IMR-90 (cell line): ENCODE data around the gene BBS1. TPM values are rescaled to one million over a fixed set of nuclear protein-coding genes. Genes with fewer than 3 reads are reported as not detected.

Experiments
- ATAC-seq: fragments of 200-7000 bp; cut with Tn5 transposase; 2 replicates; pipeline ENCODE4 v1.9.1; 2020; ENCODE audit warnings: low read depth, mild to moderate bottlenecking, moderate library complexity
- BruUV-seq: library from RNA; stranded (reverse); fragments of 400-500 nt; replicated peaks from 2 replicates; lab custom pipeline; 2021; lab: Mats Ljungman, UMichigan
- CTCF ChIA-PET: fragments of 300-600 bp; formaldehyde crosslinking; extraction: SDS; loops from one replicate; lab custom pipeline; 2021; ENCODE audit warnings: antibody characterized with exemption; lab: Yijun Ruan, JAX
- POLR2A ChIA-PET: fragments of 300-600 bp; sonication (Branson Sonifier 250); formaldehyde crosslinking; loops from one replicate; lab custom pipeline; 2022; ENCODE audit warnings: antibody characterized with exemption; ENCODE audit not compliant: unreplicated experiment; lab: Charles Lee
- DNase-seq: peaks from one replicate; pipeline ENCODE4 v3.0.0; 2013
- H2AFZ ChIP-seq: replicated peaks from 2 replicates; pipeline ENCODE3; 2013; ENCODE audit warnings: low read length, mild to moderate bottlenecking; ENCODE audit not compliant: poor library complexity
- H2AK5ac ChIP-seq: 2 replicates; pipeline ENCODE4 v1.6.1; 2013; ENCODE audit warnings: low read depth, low read length, inconsistent platforms
- H2AK9ac ChIP-seq: replicated peaks from 2 replicates; pipeline ENCODE3; 2013; ENCODE audit warnings: mild to moderate bottlenecking, low read depth, low read length, moderate library complexity; ENCODE audit not compliant: poor library complexity
- H2BK120ac ChIP-seq: 2 replicates; pipeline ENCODE4 v1.6.1; 2013; ENCODE audit warnings: low read depth, low read length, inconsistent platforms
- H2BK15ac ChIP-seq: 3 replicates; pipeline ENCODE4 v1.6.1; 2013; ENCODE audit warnings: low read depth, low read length, inconsistent platforms
- H2BK20ac ChIP-seq: 2 replicates; pipeline ENCODE4 v1.6.1; 2013; ENCODE audit warnings: low read depth, mild to moderate bottlenecking, inconsistent platforms, low read length, moderate library complexity
- H2BK5ac ChIP-seq: 2 replicates; pipeline ENCODE4 v1.6.1; 2013; ENCODE audit warnings: mild to moderate bottlenecking, low read depth, low read length, inconsistent platforms; ENCODE audit not compliant: poor library complexity, severe bottlenecking
- H3K14ac ChIP-seq: replicated peaks from 2 replicates; pipeline ENCODE4 v1.6.1; 2013; ENCODE audit warnings: low read depth, low read length, inconsistent platforms
- H3K18ac ChIP-seq: 2 replicates; pipeline ENCODE4 v1.6.1; 2013; ENCODE audit warnings: low read depth, low read length, control low read depth
- H3K23ac ChIP-seq: 2 replicates; pipeline ENCODE4 v1.6.1; 2013; ENCODE audit warnings: low read depth, low read length, inconsistent platforms
- H3K27ac ChIP-seq: 2 replicates; pipeline ENCODE4 v1.5.1; 2013; ENCODE audit warnings: mild to moderate bottlenecking, control low read depth, low read length; ENCODE audit not compliant: insufficient read depth
- H3K27me3 ChIP-seq: 2 replicates; pipeline ENCODE4 v1.6.1; 2013; ENCODE audit warnings: low read length; ENCODE audit not compliant: control insufficient read depth, insufficient read depth
- H3K36me3 ChIP-seq: 2 replicates; pipeline ENCODE4 v1.6.1; 2013; ENCODE audit warnings: low read length, mixed read lengths; ENCODE audit not compliant: control insufficient read depth, insufficient read depth
- H3K4ac ChIP-seq: 2 replicates; pipeline ENCODE4 v1.6.1; 2013; ENCODE audit warnings: low read depth, low read length, inconsistent platforms
- H3K4me1 ChIP-seq: 2 replicates; pipeline ENCODE4 v1.6.1; 2013; ENCODE audit warnings: low read length, mixed read lengths; ENCODE audit not compliant: control insufficient read depth, insufficient read depth
- H3K4me2 ChIP-seq: 2 replicates; pipeline ENCODE4 v1.6.1; 2013; ENCODE audit warnings: low read depth, mild to moderate bottlenecking, control low read depth, low read length, moderate library complexity
- H3K4me3 ChIP-seq: 2 replicates; pipeline ENCODE4 v1.5.1; 2013; ENCODE audit warnings: low read depth, mild to moderate bottlenecking, control low read depth, low read length, moderate library complexity; ENCODE audit not compliant: insufficient read depth
- H3K56ac ChIP-seq: 2 replicates; pipeline ENCODE4 v1.6.1; 2013; ENCODE audit warnings: low read length, inconsistent platforms; ENCODE audit not compliant: insufficient read depth; ENCODE audit errors: extremely low read depth
- H3K79me1 ChIP-seq, 2 experiments: 2 replicates each; pipeline ENCODE4 v1.6.1; 2013; ENCODE audit warnings: low read length in 2 of 2, inconsistent platforms in 1 of 2, low read depth in 1 of 2
- H3K9ac ChIP-seq: 2 replicates; pipeline ENCODE4 v1.6.1; 2013; ENCODE audit warnings: low read depth, low read length, control low read depth
- H3K9me1 ChIP-seq: 2 replicates; pipeline ENCODE4 v1.6.1; 2013; ENCODE audit warnings: low read length, inconsistent platforms; ENCODE audit not compliant: insufficient read depth
- H3K9me3 ChIP-seq: 2 replicates; pipeline ENCODE4 v1.6.1; 2013; ENCODE audit warnings: low read length; ENCODE audit not compliant: control insufficient read depth, insufficient read depth
- H4K20me1 ChIP-seq: 2 replicates; pipeline ENCODE4 v1.6.1; 2013; ENCODE audit warnings: low read length, inconsistent platforms; ENCODE audit not compliant: insufficient read depth
- H4K5ac ChIP-seq: 2 replicates; pipeline ENCODE4 v1.6.1; 2013; ENCODE audit warnings: mild to moderate bottlenecking, low read depth, low read length, control low read depth
- H4K8ac ChIP-seq, 2 experiments: 2 replicates each; pipeline ENCODE4 v1.6.1; 2013; ENCODE audit warnings: low read depth in 2 of 2, low read length in 2 of 2, control low read depth in 1 of 2, inconsistent platforms in 1 of 2
- H4K91ac ChIP-seq: 2 replicates; pipeline ENCODE4 v1.6.1; 2013; ENCODE audit warnings: low read depth, low read length, inconsistent platforms; ENCODE audit not compliant: insufficient read depth
- FOS ChIP-seq: fragments of 150-350 bp; IDR thresholded peaks from 2 replicates; pipeline ENCODE4 v1.6.1; 2016; ENCODE audit warnings: low read depth, low read length
- MAFK ChIP-seq: IDR thresholded peaks from 2 replicates; pipeline ENCODE4 v1.6.1; 2012; ENCODE audit warnings: low read depth, low read length, improper control_type of control experiment
- MAZ ChIP-seq: IDR thresholded peaks from 2 replicates; pipeline ENCODE4 v1.6.1; 2012; ENCODE audit warnings: low read depth, mild to moderate bottlenecking, low read length, improper control_type of control experiment, moderate library complexity, borderline replicate concordance
- MXI1 ChIP-seq: IDR thresholded peaks from 2 replicates; pipeline ENCODE4 v1.6.1; 2012; ENCODE audit warnings: low read depth, mild to moderate bottlenecking, low read length, moderate library complexity, borderline replicate concordance
- NFE2L2 ChIP-seq: fragments of 150-350 bp; IDR thresholded peaks from 2 replicates; pipeline ENCODE4 v1.6.1; 2016; ENCODE audit warnings: low read depth, mild to moderate bottlenecking, low read length
- POLR2A ChIP-seq: IDR thresholded peaks from 2 replicates; pipeline ENCODE4 v1.6.1; 2012; ENCODE audit warnings: mild to moderate bottlenecking, low read depth, low read length
- RAD21 ChIP-seq: IDR thresholded peaks from 2 replicates; pipeline ENCODE4 v1.6.1; 2012; ENCODE audit warnings: low read length, improper control_type of control experiment
- RFX5 ChIP-seq: IDR thresholded peaks from 2 replicates; pipeline ENCODE4 v1.8.0; 2012; ENCODE audit warnings: low read depth, mild to moderate bottlenecking, low read length, moderate library complexity
- SMC3 ChIP-seq: fragments of 150-350 bp; IDR thresholded peaks from 2 replicates; pipeline ENCODE4 v1.6.1; 2016; ENCODE audit warnings: low read depth, mild to moderate bottlenecking, antibody characterized with exemption, low read length, moderate library complexity
- WGBS, 2 experiments: methylation state at CpG; one replicate each; pipeline versions ENCODE4 v1.1.5 to v1.1.7; 2013; ENCODE audit warnings: missing lambda C conversion rate in 2 of 2; ENCODE audit not compliant: insufficient read length in 1 of 2; ENCODE audit errors: extremely low coverage in 2 of 2; 5-methylcytosine and 5-hydroxymethylcytosine counted together
- dilution Hi-C: fragments of 300-500 bp; cut with HindIII; formaldehyde crosslinking; loops from one replicate; pipeline ENCODE4 v1.14.3; 2018; ENCODE audit warnings: low sequenced_read_pairs; ENCODE audit not compliant: unreplicated experiment
- in situ Hi-C: fragments of 300-500 bp; cut with MboI; formaldehyde crosslinking; loops from 3 replicates; pipeline ENCODE4 v1.14.3; 2019; ENCODE audit warnings: low sequenced_read_pairs, inconsistent platforms, mixed read lengths
- intact Hi-C: fragments of 100-400 bp; cut with micrococcal nuclease; formaldehyde crosslinking; loops from 2 replicates; pipeline ENCODE4 v1.10.0; 2022
- polyA plus RNA-seq, 3 experiments: library from polyadenylated mRNA; depleted of rRNA; stranded (reverse); fragments of >200 nt; gene quantifications; 2 replicates each; pipeline ENCODE4 v1.2.3, GENCODE V29; 2012; ENCODE audit warnings: low replicate concordance in 1 of 3
- total RNA-seq: library from RNA; depleted of rRNA; stranded (reverse); fragments of >200 nt; gene quantifications from 2 replicates; pipeline ENCODE4 v1.2.3, GENCODE V29; 2012
- TF ChIP-seq, protein P1 (sequence below): conservative IDR thresholded peaks from 2 replicates; pipeline ENCODE4 v1.5.1; 2012; ENCODE audit warnings: mild to moderate bottlenecking, low read depth, low read length, improper control_type of control experiment

BBS1 gene
- total and polyA plus RNA-seq, 2 of the 4 experiments (the other 2 are of a cell fraction), result 16.5 to 20.6 TPM

DNA sequence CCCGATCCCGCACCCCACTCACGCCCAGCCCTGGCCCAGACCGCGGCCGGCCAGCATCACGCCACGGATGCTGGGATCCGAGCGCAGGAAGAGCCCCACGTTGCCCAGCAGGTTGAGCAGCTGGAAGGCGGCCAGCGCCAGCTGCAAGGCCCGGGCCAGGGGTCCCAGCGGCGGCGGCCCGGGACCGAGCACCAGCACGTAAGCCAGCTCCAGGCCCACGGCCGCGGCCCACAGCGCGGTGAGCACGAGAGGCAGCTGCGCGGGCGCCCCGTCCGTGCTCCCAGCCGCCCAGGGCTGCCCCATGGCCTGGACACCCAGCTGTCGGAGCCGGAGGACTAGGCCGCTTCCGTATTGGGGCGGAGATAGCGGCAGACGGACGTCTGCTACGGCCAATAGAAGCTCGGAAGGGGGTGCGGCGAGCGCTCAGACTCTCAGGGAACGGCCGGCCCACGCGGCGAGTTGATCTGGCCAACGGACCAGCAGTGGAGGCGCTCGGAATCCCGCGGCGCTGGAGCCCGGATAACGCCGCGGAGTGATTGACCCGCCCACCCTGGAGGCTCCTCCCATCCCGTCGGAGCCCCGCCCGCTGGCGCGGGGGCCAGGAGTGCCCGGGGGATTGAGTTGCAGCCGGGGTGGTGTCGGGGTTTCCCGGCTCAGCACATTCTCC is 35.4 kb downstream of the BBS1 start, which contains the start of gene ZDHHC24:
ZDHHC24 (minus strand) TSS at position 348 of the 667 bp plus-strand sequence; CDS start at position 303, 45 bp downstream.
- TF ChIP-seq NFE2L2, result no peak
- TF ChIP-seq, protein P1, sequence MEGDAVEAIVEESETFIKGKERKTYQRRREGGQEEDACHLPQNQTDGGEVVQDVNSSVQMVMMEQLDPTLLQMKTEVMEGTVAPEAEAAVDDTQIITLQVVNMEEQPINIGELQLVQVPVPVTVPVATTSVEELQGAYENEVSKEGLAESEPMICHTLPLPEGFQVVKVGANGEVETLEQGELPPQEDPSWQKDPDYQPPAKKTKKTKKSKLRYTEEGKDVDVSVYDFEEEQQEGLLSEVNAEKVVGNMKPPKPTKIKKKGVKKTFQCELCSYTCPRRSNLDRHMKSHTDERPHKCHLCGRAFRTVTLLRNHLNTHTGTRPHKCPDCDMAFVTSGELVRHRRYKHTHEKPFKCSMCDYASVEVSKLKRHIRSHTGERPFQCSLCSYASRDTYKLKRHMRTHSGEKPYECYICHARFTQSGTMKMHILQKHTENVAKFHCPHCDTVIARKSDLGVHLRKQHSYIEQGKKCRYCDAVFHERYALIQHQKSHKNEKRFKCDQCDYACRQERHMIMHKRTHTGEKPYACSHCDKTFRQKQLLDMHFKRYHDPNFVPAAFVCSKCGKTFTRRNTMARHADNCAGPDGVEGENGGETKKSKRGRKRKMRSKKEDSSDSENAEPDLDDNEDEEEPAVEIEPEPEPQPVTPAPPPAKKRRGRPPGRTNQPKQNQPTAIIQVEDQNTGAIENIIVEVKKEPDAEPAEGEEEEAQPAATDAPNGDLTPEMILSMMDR, result no peak
- peak; percentile 71; the same call in 1 of the 2 replicates for TF ChIP-seq MAZ
- no peak for TF ChIP-seq MAFK
- TF ChIP-seq POLR2A, result peak; percentile 87
- TF ChIP-seq SMC3, result no peak
- TF ChIP-seq RFX5, result no peak
- TF ChIP-seq MXI1, result peak; percentile 90; the same call in 1 of the 2 replicates
- TF ChIP-seq FOS, result no peak
- no peak for TF ChIP-seq RAD21
- Histone ChIP-seq H4K20me1 (peaks cover 4% of the 10 kb centered on the region; the same call in 1 of the 2 replicates), H2BK5ac (no peak within 1 kb of the TSS), H2BK20ac (no peak within 1 kb of the TSS), H3K79me1 (peaks cover 3 to 19% of the 10 kb centered on the region in 2 experiments; a peak in 2 of 4 replicates), H4K5ac (peak within 1 kb of the TSS; percentile 8; the same call in 1 of the 2 replicates), H3K9ac (peak within 1 kb of the TSS; percentile 35), H3K56ac (peak within 1 kb of the TSS; percentile 47; the same call in 1 of the 2 replicates), H3K14ac (peak within 1 kb of the TSS; percentile 44; the same call in 1 of the 2 replicates), H3K9me1 (peaks cover 5% of the 10 kb centered on the region; the same call in 1 of the 2 replicates), H2BK120ac (no peak within 1 kb of the TSS), H3K4me2 (peak within 1 kb of the TSS; percentile 86), H3K9me3 (no peaks in the 10 kb centered on the region), H3K36me3 (peaks cover 12% of the 10 kb centered on the region; the same call in 1 of the 2 replicates), H2AK5ac (no peak within 1 kb of the TSS), H3K4me3 (peak within 1 kb of the TSS; percentile 75), H3K18ac (peak within 1 kb of the TSS; percentile 3; the same call in 1 of the 2 replicates), H2AK9ac (peak within 1 kb of the TSS; percentile 93), H3K27ac (peak within 1 kb of the TSS; percentile 30; the same call in 1 of the 2 replicates), H2AFZ (peak within 1 kb of the TSS; percentile 97), H2BK15ac (no peak within 1 kb of the TSS), H3K27me3 (peaks cover 23% of the 10 kb centered on the region), H3K23ac (no peak within 1 kb of the TSS), H4K8ac (peak within 1 kb of the TSS; percentile 72 to 84), H4K91ac (peak within 1 kb of the TSS; percentile 32; the same call in 1 of the 2 replicates), H3K4me1 (peaks cover 6% of the 10 kb centered on the region), H3K4ac (peak within 1 kb of the TSS; percentile 62; the same call in 1 of the 2 replicates)
- in situ Hi-C loops (no loop called here), intact Hi-C loops (loop anchor here (1.0 to 2.0 kb wide), 2 partner anchors 93 to 131 kb away; partner anchors contain the start of genes RBM4 and RBM4B), dilution Hi-C loops (no loop called here)
- peak; percentile 95 for DNase-seq
- ChIA-PET CTCF (interaction anchor here (1.3 kb wide), 1 partner anchor 132 kb away, joined by 7 read pairs; the partner anchor contains the start of gene RBM4B), POLR2A (no interaction called here)
- 1% methylated on average over 36 of the region's 71 CpGs; no CpG with 5 or more reads in 1 of the 2 experiments for WGBS, 2 experiments
- ATAC-seq, result peak; percentile 96
- BruUV-seq, result no TSS peak
